ENCODE measurements around the gene INSRR. TPM values are rescaled to one million over a fixed set of nuclear protein-coding genes. Genes with fewer than 3 reads are reported as not detected.

Gene INSRR
- total and polyA plus RNA-seq, 2 of the 4 experiments (the other 2 are of a cell fraction), result not detected

DNA sequence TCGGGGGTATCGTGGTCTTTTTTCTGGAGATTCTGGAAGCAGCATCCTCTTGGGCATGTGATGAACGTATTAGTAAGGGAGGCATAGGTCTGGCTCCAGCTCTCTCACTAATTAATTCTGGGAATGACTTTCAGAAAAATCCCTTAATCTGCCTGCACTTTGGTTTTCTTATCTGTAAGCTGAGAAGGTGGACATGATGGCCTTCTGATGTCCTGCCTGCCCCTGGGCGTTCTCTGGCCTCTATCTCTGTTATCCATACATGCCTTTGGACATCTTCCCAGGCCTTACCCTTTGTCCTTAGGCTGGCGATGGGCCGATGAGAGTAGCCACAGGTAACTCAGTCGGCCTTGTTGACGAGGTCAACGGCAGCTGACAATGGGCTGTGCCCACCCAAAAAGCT is 10.5 kb upstream of the INSRR start:
- Histone ChIP-seq H3K56ac (ENCODE audit: extremely low read depth, insufficient read depth, low read length) (no peak overlapping the region), H2BK120ac (ENCODE audit: low read depth, low read length) (no peak overlapping the region), H3K79me1 (ENCODE audit: low read depth in 1 of 2, low read length in 2 of 2) (no peaks in the 10 kb centered on the region), H2BK20ac (ENCODE audit: low read depth, low read length) (no peak overlapping the region), H3K9me1 (ENCODE audit: insufficient read depth, low read length) (peaks cover 3% of the 10 kb centered on the region; the same call in 1 of the 2 replicates), H3K4me3 (ENCODE audit: insufficient read depth, low read depth, low read length) (no peak overlapping the region), H3K9me3 (ENCODE audit: control insufficient read depth, insufficient read depth, low read length) (no peaks in the 10 kb centered on the region), H4K91ac (ENCODE audit: insufficient read depth, low read depth, low read length) (no peak overlapping the region), H2AFZ (replicated peaks; ENCODE audit: low read length, poor library complexity) (peak overlapping the region; percentile 51), H3K4ac (ENCODE audit: low read depth, low read length) (no peak overlapping the region), H3K9ac (ENCODE audit: low read depth, low read length) (no peak overlapping the region), H2AK5ac (ENCODE audit: low read depth, low read length) (peak overlapping the region; percentile 4; the same call in 1 of the 2 replicates), H2BK15ac (ENCODE audit: low read depth, low read length) (no peak overlapping the region), H4K8ac (ENCODE audit: low read depth in 2 of 2, low read length in 2 of 2) (no peak overlapping the region), H3K4me1 (ENCODE audit: control insufficient read depth, insufficient read depth, low read length) (peaks cover 6% of the 10 kb centered on the region), H3K18ac (ENCODE audit: low read depth, low read length) (no peak overlapping the region), H3K4me2 (ENCODE audit: low read depth, low read length) (no peak overlapping the region), H3K23ac (ENCODE audit: low read depth, low read length) (no peak overlapping the region), H4K20me1 (ENCODE audit: insufficient read depth, low read length) (peaks cover 3% of the 10 kb centered on the region; the same call in 1 of the 2 replicates), H2BK5ac (ENCODE audit: low read depth, low read length, poor library complexity, severe bottlenecking) (no peak overlapping the region), H3K36me3 (ENCODE audit: control insufficient read depth, insufficient read depth, low read length) (no peaks in the 10 kb centered on the region), H3K14ac (replicated peaks; ENCODE audit: low read depth, low read length) (no peak overlapping the region), H3K27ac (ENCODE audit: insufficient read depth, low read length) (no peak overlapping the region), H3K27me3 (ENCODE audit: control insufficient read depth, insufficient read depth, low read length) (peaks cover 32% of the 10 kb centered on the region), H2AK9ac (replicated peaks; ENCODE audit: low read depth, low read length, poor library complexity) (peak overlapping the region; percentile 28), H4K5ac (ENCODE audit: low read depth, low read length) (no peak overlapping the region)
- POLR2A ChIA-PET (ENCODE audit: unreplicated experiment), result no interaction called here
- no peak for DNase-seq
- WGBS, 2 experiments (ENCODE audit: extremely low coverage in 2 of 2, insufficient read length in 1 of 2), result 92% methylated on average over 4 of the region's 9 CpGs; no CpG with 5 or more reads in 1 of the 2 experiments
- dilution Hi-C loops (cut with HindIII; ENCODE audit: low sequenced_read_pairs, unreplicated experiment) (no loop called here), intact Hi-C loops (cut with micrococcal nuclease) (no loop called here), in situ Hi-C loops (cut with MboI; ENCODE audit: low sequenced_read_pairs) (no loop called here)
- TF ChIP-seq MXI1 (IDR thresholded peaks at IDR 0.05; ENCODE audit: borderline replicate concordance, low read depth, low read length) (no peak), MAZ (IDR thresholded peaks at IDR 0.05; ENCODE audit: borderline replicate concordance, low read depth, low read length) (no peak), RCOR1 (IDR thresholded peaks at IDR 0.05; ENCODE audit: insufficient replicate concordance, low read length) (no peak), RFX5 (IDR thresholded peaks at IDR 0.05; ENCODE audit: low read depth, low read length) (no peak), CHD1 (IDR thresholded peaks at IDR 0.05; ENCODE audit: low read depth, low read length) (no peak), NFE2L2 (IDR thresholded peaks at IDR 0.05; ENCODE audit: low read depth, low read length) (no peak), RAD21 (IDR thresholded peaks at IDR 0.05; ENCODE audit: low read length) (no peak), MAFK (IDR thresholded peaks at IDR 0.05; ENCODE audit: low read depth, low read length) (no peak), BHLHE40 (IDR thresholded peaks at IDR 0.05; ENCODE audit: low read depth, low read length) (no peak), SMC3 (IDR thresholded peaks at IDR 0.05; ENCODE audit: low read depth, low read length) (no peak), FOS (IDR thresholded peaks at IDR 0.05; ENCODE audit: low read depth, low read length) (no peak)
- TF ChIP-seq, protein P1, sequence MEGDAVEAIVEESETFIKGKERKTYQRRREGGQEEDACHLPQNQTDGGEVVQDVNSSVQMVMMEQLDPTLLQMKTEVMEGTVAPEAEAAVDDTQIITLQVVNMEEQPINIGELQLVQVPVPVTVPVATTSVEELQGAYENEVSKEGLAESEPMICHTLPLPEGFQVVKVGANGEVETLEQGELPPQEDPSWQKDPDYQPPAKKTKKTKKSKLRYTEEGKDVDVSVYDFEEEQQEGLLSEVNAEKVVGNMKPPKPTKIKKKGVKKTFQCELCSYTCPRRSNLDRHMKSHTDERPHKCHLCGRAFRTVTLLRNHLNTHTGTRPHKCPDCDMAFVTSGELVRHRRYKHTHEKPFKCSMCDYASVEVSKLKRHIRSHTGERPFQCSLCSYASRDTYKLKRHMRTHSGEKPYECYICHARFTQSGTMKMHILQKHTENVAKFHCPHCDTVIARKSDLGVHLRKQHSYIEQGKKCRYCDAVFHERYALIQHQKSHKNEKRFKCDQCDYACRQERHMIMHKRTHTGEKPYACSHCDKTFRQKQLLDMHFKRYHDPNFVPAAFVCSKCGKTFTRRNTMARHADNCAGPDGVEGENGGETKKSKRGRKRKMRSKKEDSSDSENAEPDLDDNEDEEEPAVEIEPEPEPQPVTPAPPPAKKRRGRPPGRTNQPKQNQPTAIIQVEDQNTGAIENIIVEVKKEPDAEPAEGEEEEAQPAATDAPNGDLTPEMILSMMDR (conservative IDR thresholded peaks at IDR 0.05; ENCODE audit: low read depth, low read length), result no peak
- no TSS peak for BruUV-seq (replicated peaks)
- no peak for ATAC-seq (ENCODE audit: low read depth)
- CTCF ChIA-PET, result interaction anchor here (2.7 kb wide), 1 partner anchor 9 kb away, joined by 15 read pairs; the partner anchor contains the start of gene NTRK1

Measured in IMR-90 (cell line).